ENCODE data around the gene BCO1. TPM values are rescaled to one million over a fixed set of nuclear protein-coding genes. Genes with fewer than 3 reads are reported as not detected.

The BCO1 gene
- total and polyA plus RNA-seq, 2 donors from 2014 or later, result 1.4 to 3.0 TPM

GRCh38 chr16:81241706-81242105 is 3.2 kb downstream of the BCO1 start:
- no peak for FAIRE-seq
- no peak for DNase-seq
- Histone ChIP-seq H3K36me3 (ENCODE audit: control insufficient read depth in 2 of 3, insufficient read depth in 3 of 3, low read length in 3 of 3) (no peaks in the 10 kb centered on the region), H3K9me3 (ENCODE audit: control insufficient read depth in 2 of 3, insufficient read depth in 1 of 3, low read length in 3 of 3) (no peaks in the 10 kb centered on the region), H3K4me3 (ENCODE audit: low read length in 3 of 3) (no peak overlapping the region), H3K27ac (ENCODE audit: low read depth in 2 of 2, low read length in 2 of 2) (no peak overlapping the region), H3K4me1 (ENCODE audit: control insufficient read depth in 2 of 3, insufficient read depth in 2 of 3, low read depth in 1 of 3, low read length in 3 of 3) (no peaks in the 10 kb centered on the region), H3K27me3 (ENCODE audit: control insufficient read depth, insufficient read depth, low read length) (no peaks in the 10 kb centered on the region), H3K9ac (ENCODE audit: low read length in 3 of 3) (no peak overlapping the region)
- TF ChIP-seq, protein P1, sequence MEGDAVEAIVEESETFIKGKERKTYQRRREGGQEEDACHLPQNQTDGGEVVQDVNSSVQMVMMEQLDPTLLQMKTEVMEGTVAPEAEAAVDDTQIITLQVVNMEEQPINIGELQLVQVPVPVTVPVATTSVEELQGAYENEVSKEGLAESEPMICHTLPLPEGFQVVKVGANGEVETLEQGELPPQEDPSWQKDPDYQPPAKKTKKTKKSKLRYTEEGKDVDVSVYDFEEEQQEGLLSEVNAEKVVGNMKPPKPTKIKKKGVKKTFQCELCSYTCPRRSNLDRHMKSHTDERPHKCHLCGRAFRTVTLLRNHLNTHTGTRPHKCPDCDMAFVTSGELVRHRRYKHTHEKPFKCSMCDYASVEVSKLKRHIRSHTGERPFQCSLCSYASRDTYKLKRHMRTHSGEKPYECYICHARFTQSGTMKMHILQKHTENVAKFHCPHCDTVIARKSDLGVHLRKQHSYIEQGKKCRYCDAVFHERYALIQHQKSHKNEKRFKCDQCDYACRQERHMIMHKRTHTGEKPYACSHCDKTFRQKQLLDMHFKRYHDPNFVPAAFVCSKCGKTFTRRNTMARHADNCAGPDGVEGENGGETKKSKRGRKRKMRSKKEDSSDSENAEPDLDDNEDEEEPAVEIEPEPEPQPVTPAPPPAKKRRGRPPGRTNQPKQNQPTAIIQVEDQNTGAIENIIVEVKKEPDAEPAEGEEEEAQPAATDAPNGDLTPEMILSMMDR (IDR thresholded peaks at IDR 0.05; ENCODE audit: borderline replicate concordance, extremely low read depth, insufficient read depth), result no peak
- intact Hi-C loops (cut with DNase I), result no loop called here

GRCh38 chr16:81242977-81243618 is 4.6 kb downstream of the BCO1 start:
- DNase-seq, result peak in 1 of 5 donors; percentile 13

DNA sequence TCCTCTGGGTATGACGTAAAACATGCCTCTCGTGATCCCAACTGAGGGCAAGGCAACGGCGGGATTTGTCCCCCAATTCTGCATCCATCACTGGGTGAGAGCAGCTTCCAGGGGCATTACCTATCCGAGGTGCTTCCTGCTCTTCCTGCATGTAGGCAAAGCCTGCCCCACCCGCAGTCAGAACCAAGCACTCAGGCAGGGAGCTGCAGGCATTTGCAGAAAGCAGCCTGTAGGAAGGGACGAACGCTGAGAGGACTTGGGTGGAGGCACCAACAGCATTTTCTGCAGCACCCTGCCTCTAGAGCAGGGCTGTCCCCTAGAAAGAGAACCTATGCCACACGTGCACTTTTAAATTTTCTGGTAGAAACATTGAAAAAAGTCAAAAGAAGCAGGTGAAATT is 5.5 kb downstream of the BCO1 start:
- Histone ChIP-seq H3K27me3 (ENCODE audit: control insufficient read depth, insufficient read depth, low read length) (no peaks in the 10 kb centered on the region), H3K27ac (ENCODE audit: low read depth in 2 of 2, low read length in 2 of 2) (no peak overlapping the region), H3K4me1 (ENCODE audit: control insufficient read depth in 2 of 3, insufficient read depth in 2 of 3, low read depth in 1 of 3, low read length in 3 of 3) (no peaks in the 10 kb centered on the region), H3K4me3 (ENCODE audit: low read length in 3 of 3) (no peak overlapping the region), H3K9ac (ENCODE audit: low read length in 3 of 3) (no peak overlapping the region), H3K9me3 (ENCODE audit: control insufficient read depth in 2 of 3, insufficient read depth in 1 of 3, low read length in 3 of 3) (no peaks in the 10 kb centered on the region), H3K36me3 (ENCODE audit: control insufficient read depth in 2 of 3, insufficient read depth in 3 of 3, low read length in 3 of 3) (no peaks in the 10 kb centered on the region)
- TF ChIP-seq, protein P1 (IDR thresholded peaks at IDR 0.05; ENCODE audit: borderline replicate concordance, extremely low read depth, insufficient read depth), result no peak
- DNase-seq (peak in 1 of 5 donors; percentile 59), FAIRE-seq (no peak)
- intact Hi-C loops (cut with DNase I), result no loop called here

More at GRCh38 chr16:81242977-81243618, 4.6 kb downstream of the BCO1 start:
- no peak for FAIRE-seq
- H3K9me3 ChIP-seq (ENCODE audit: control insufficient read depth in 2 of 3, insufficient read depth in 1 of 3, low read length in 3 of 3), result no peaks in the 10 kb centered on the region
- H3K36me3 ChIP-seq (ENCODE audit: control insufficient read depth in 2 of 3, insufficient read depth in 3 of 3, low read length in 3 of 3), result no peaks in the 10 kb centered on the region
- no peak overlapping the region for H3K4me3 ChIP-seq (ENCODE audit: low read length in 3 of 3)
- intact Hi-C loops (cut with DNase I), result no loop called here
- no peak overlapping the region for H3K27ac ChIP-seq (ENCODE audit: low read depth in 2 of 2, low read length in 2 of 2)
- no peaks in the 10 kb centered on the region for H3K27me3 ChIP-seq (ENCODE audit: control insufficient read depth, insufficient read depth, low read length)
- no peaks in the 10 kb centered on the region for H3K4me1 ChIP-seq (ENCODE audit: control insufficient read depth in 2 of 3, insufficient read depth in 2 of 3, low read depth in 1 of 3, low read length in 3 of 3)
- TF ChIP-seq, protein P1 (IDR thresholded peaks at IDR 0.05; ENCODE audit: borderline replicate concordance, extremely low read depth, insufficient read depth), result no peak
- no peak overlapping the region for H3K9ac ChIP-seq (ENCODE audit: low read length in 3 of 3)

DNA sequence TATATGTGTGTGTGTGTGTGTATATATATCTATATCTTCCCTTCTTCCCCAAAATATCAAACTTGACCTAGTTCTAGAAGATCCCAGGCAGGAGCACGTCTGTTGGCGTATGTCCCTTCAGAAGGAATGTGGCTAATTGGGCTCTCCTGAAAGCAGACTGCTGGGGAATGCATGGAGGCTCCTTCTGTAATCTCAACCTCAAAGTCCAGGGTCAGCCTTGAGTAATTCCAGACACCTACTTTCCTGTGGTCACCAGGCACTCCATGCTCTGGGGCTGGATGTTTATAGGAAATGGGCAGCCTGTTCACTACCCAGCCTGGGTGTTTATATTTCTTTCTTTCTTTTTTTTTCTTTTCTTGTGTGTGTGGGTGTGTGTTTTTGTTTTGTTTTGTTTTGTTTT is 13.4 kb downstream of the BCO1 start:
- intact Hi-C loops (cut with DNase I), result no loop called here
- TF ChIP-seq, protein P1 (IDR thresholded peaks at IDR 0.05; ENCODE audit: borderline replicate concordance, extremely low read depth, insufficient read depth), result no peak
- Histone ChIP-seq H3K36me3 (ENCODE audit: control insufficient read depth in 2 of 3, insufficient read depth in 3 of 3, low read length in 3 of 3) (no peaks in the 10 kb centered on the region), H3K4me3 (ENCODE audit: low read length in 3 of 3) (no peak overlapping the region), H3K27ac (ENCODE audit: low read depth in 2 of 2, low read length in 2 of 2) (no peak overlapping the region), H3K9ac (ENCODE audit: low read length in 3 of 3) (no peak overlapping the region), H3K27me3 (ENCODE audit: control insufficient read depth, insufficient read depth, low read length) (no peaks in the 10 kb centered on the region), H3K4me1 (ENCODE audit: control insufficient read depth in 2 of 3, insufficient read depth in 2 of 3, low read depth in 1 of 3, low read length in 3 of 3) (no peaks in the 10 kb centered on the region), H3K9me3 (ENCODE audit: control insufficient read depth in 2 of 3, insufficient read depth in 1 of 3, low read length in 3 of 3) (no peaks in the 10 kb centered on the region)
- no peak for DNase-seq
- FAIRE-seq, result no peak

All from kidney (tissue), 14 donors.